ENCODE results near the gene DUSP2. TPM values are rescaled to one million over a fixed set of nuclear protein-coding genes. Genes with fewer than 3 reads are reported as not detected.

The DUSP2 gene
- total RNA-seq, 1 experiment from 2014 or later, result 13.4 TPM

- Histone ChIP-seq H3K36me3 (ENCODE audit: control insufficient read depth, insufficient read depth, low read length) (no peaks in the 10 kb centered on the region), H3K9me3 (no peaks in the 10 kb centered on the region), H3K4me1 (no peaks in the 10 kb centered on the region), H3K27me3 (replicated peaks; ENCODE audit: control insufficient read depth, insufficient read depth, low read length) (no peaks in the 10 kb centered on the region), H3K4me3 (ENCODE audit: low read depth, low read length) (no peak overlapping the region)
- H3K27ac Mint-ChIP-seq (ENCODE audit: unreplicated experiment), result no peak overlapping the region
- CTCF ChIA-PET, result no interaction called here
- intact Hi-C loops (cut with micrococcal nuclease; ENCODE audit: unreplicated experiment), result no loop called here
- H3K4me3 Mint-ChIP-seq (ENCODE audit: unreplicated experiment), result no peak overlapping the region
- no peaks in the 10 kb centered on the region for H3K9me3 Mint-ChIP-seq (ENCODE audit: unreplicated experiment)
- no peak for DNase-seq
- no peaks in the 10 kb centered on the region for H3K27me3 Mint-ChIP-seq (ENCODE audit: insufficient read depth, unreplicated experiment)
- POLR2A ChIA-PET, result no interaction called here
- H3K4me1 Mint-ChIP-seq (ENCODE audit: low read depth, unreplicated experiment), result no peaks in the 10 kb centered on the region
- no TSS peak for BruUV-seq (replicated peaks)
- no peaks in the 10 kb centered on the region for H3K36me3 Mint-ChIP-seq (ENCODE audit: insufficient read depth, unreplicated experiment)
- TF ChIP-seq CTCF (IDR thresholded peaks at IDR 0.05; ENCODE audit: insufficient read depth in 1 of 2, low read depth in 1 of 2, low read length in 1 of 2, severe bottlenecking in 1 of 2, unreplicated experiment in 1 of 2), result no peak
Observed at GRCh38 chr2:96156011-96156820, 11.0 kb upstream of the DUSP2 start.

GRCh38 chr2:96154506-96155380 lies 9.5 kb upstream of the DUSP2 start:
- H3K4me1 ChIP-seq, result no peaks in the 10 kb centered on the region
- H3K36me3 ChIP-seq (ENCODE audit: control insufficient read depth, insufficient read depth, low read length), result no peaks in the 10 kb centered on the region
- Mint-ChIP-seq H3K27me3 (ENCODE audit: insufficient read depth, unreplicated experiment) (no peaks in the 10 kb centered on the region), H3K9me3 (ENCODE audit: unreplicated experiment) (no peaks in the 10 kb centered on the region), H3K27ac (ENCODE audit: unreplicated experiment) (no peak overlapping the region), H3K36me3 (ENCODE audit: insufficient read depth, unreplicated experiment) (no peaks in the 10 kb centered on the region), H3K4me3 (ENCODE audit: unreplicated experiment) (no peak overlapping the region), H3K4me1 (ENCODE audit: low read depth, unreplicated experiment) (no peaks in the 10 kb centered on the region)
- H3K4me3 ChIP-seq (ENCODE audit: low read depth, low read length), result no peak overlapping the region
- POLR2A ChIA-PET, result no interaction called here
- CTCF ChIA-PET, result interaction anchor here (1.5 kb wide), 1 partner anchor 16 kb away, joined by 5 read pairs; the partner anchor contains the start of gene ASTL
- TF ChIP-seq CTCF (IDR thresholded peaks at IDR 0.05; ENCODE audit: insufficient read depth in 1 of 2, low read depth in 1 of 2, low read length in 1 of 2, severe bottlenecking in 1 of 2, unreplicated experiment in 1 of 2), result no peak
- H3K9me3 ChIP-seq, result no peaks in the 10 kb centered on the region
- no peaks in the 10 kb centered on the region for H3K27me3 ChIP-seq (replicated peaks; ENCODE audit: control insufficient read depth, insufficient read depth, low read length)
- intact Hi-C loops (cut with micrococcal nuclease; ENCODE audit: unreplicated experiment), result no loop called here
- no peak for DNase-seq
- no TSS peak for BruUV-seq (replicated peaks)

- no TSS peak for BruUV-seq (replicated peaks)
- Histone ChIP-seq H3K4me3 (ENCODE audit: low read depth, low read length) (no peak overlapping the region), H3K36me3 (ENCODE audit: control insufficient read depth, insufficient read depth, low read length) (no peaks in the 10 kb centered on the region), H3K27me3 (replicated peaks; ENCODE audit: control insufficient read depth, insufficient read depth, low read length) (no peaks in the 10 kb centered on the region), H3K4me1 (no peaks in the 10 kb centered on the region), H3K9me3 (no peaks in the 10 kb centered on the region)
- CTCF ChIA-PET, result interaction anchor here (1.5 kb wide), 1 partner anchor 15 kb away, joined by 5 read pairs; the partner anchor contains the start of gene ASTL
- no peaks in the 10 kb centered on the region for H3K36me3 Mint-ChIP-seq (ENCODE audit: insufficient read depth, unreplicated experiment)
- H3K4me3 Mint-ChIP-seq (ENCODE audit: unreplicated experiment), result no peak overlapping the region
- intact Hi-C loops (cut with micrococcal nuclease; ENCODE audit: unreplicated experiment), result no loop called here
- DNase-seq, result peak in 1 of 2 experiments; percentile 28
- TF ChIP-seq CTCF (IDR thresholded peaks at IDR 0.05; ENCODE audit: insufficient read depth in 1 of 2, low read depth in 1 of 2, low read length in 1 of 2, severe bottlenecking in 1 of 2, unreplicated experiment in 1 of 2), result peak in 1 of 2 experiments; percentile 34
- POLR2A ChIA-PET, result no interaction called here
- no peaks in the 10 kb centered on the region for H3K4me1 Mint-ChIP-seq (ENCODE audit: low read depth, unreplicated experiment)
- H3K9me3 Mint-ChIP-seq (ENCODE audit: unreplicated experiment), result no peaks in the 10 kb centered on the region
- H3K27me3 Mint-ChIP-seq (ENCODE audit: insufficient read depth, unreplicated experiment), result no peaks in the 10 kb centered on the region
- H3K27ac Mint-ChIP-seq (ENCODE audit: unreplicated experiment), result no peak overlapping the region
Observed at GRCh38 chr2:96153991-96154431, 8.8 kb upstream of the DUSP2 start.

Measured in Caco-2 (cell line).